Endothelial cell (in vitro differentiated cells): Measurements from ENCODE around the gene B4GALNT4. TPM values are rescaled to one million over a fixed set of nuclear protein-coding genes. Genes with fewer than 3 reads are reported as not detected.
A peak's percentile ranks its signal among the peaks of the same experiment; 100 is the strongest.

Source experiments
- DNase-seq: peaks from one replicate; pipeline ENCODE4 v3.0.0; 2021; ENCODE audit warnings: low spot score
- H3K27ac Mint-ChIP-seq: one replicate; pipeline ENCODE4 v1.8.0; 2021; ENCODE audit warnings: mixed read lengths, inconsistent platforms; ENCODE audit not compliant: unreplicated experiment
- H3K27me3 Mint-ChIP-seq: one replicate; pipeline ENCODE4 v1.8.0; 2021; ENCODE audit warnings: mild to moderate bottlenecking, moderate library complexity, mixed read lengths, inconsistent platforms; ENCODE audit not compliant: unreplicated experiment
- H3K36me3 Mint-ChIP-seq: one replicate; pipeline ENCODE4 v1.8.0; 2021; ENCODE audit warnings: mild to moderate bottlenecking, low read depth, mixed read lengths, inconsistent platforms; ENCODE audit not compliant: unreplicated experiment
- H3K4me1 Mint-ChIP-seq: one replicate; pipeline ENCODE4 v1.8.0; 2021; ENCODE audit warnings: mild to moderate bottlenecking, mixed read lengths, inconsistent platforms; ENCODE audit not compliant: unreplicated experiment
- H3K4me3 Mint-ChIP-seq: one replicate; pipeline ENCODE4 v1.8.0; 2021; ENCODE audit warnings: mild to moderate bottlenecking, mixed read lengths, inconsistent platforms; ENCODE audit not compliant: unreplicated experiment
- H3K9me3 Mint-ChIP-seq: one replicate; pipeline ENCODE4 v1.8.0; 2021; ENCODE audit warnings: mixed read lengths, inconsistent platforms; ENCODE audit not compliant: unreplicated experiment
- total RNA-seq: library from RNA; stranded (reverse); fragmentation: NEBNext Ultra II Directional; extraction: Animal tissue kit (Norgen Biotek cat#: 25700); gene quantifications from one replicate; pipeline ENCODE4 v1.2.1, GENCODE V29; 2021; ENCODE audit not compliant: unreplicated experiment
- TF ChIP-seq, protein P1 (sequence below): fragments of 200-600 bp; sonication (generic); IDR thresholded peaks from one replicate; pipeline ENCODE4 v1.5.0; 2021; ENCODE audit warnings: antibody characterized with exemption; ENCODE audit not compliant: unreplicated experiment

B4GALNT4 gene
- total RNA-seq, 1 donor from 2014 or later: 14.9 TPM

DNA sequence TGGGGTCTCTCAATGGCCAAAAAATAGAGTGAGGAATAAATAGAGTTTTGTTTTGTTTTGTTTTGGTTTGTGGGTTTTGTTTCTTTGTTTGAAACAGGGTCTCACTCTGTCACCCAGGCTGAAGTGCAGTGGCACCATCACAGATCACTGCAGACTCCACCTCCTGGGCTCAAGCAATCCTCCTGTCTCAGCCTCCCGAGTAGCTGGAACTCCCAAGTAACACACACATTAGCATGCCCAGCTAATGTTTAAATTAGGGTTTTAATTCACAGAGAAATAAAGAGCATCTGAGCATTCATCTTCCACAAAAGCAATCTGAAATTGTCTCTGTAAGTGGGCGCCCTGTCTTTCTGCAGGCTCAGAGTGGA, 39.4 kb upstream of the B4GALNT4 start:
- no peak overlapping the region for H3K27ac Mint-ChIP-seq

GRCh38 chr11:330307-330693, 39.0 kb upstream of the B4GALNT4 start:
- peaks cover 36% of the 10 kb centered on the region for H3K4me1 Mint-ChIP-seq
- TF ChIP-seq, protein P1, sequence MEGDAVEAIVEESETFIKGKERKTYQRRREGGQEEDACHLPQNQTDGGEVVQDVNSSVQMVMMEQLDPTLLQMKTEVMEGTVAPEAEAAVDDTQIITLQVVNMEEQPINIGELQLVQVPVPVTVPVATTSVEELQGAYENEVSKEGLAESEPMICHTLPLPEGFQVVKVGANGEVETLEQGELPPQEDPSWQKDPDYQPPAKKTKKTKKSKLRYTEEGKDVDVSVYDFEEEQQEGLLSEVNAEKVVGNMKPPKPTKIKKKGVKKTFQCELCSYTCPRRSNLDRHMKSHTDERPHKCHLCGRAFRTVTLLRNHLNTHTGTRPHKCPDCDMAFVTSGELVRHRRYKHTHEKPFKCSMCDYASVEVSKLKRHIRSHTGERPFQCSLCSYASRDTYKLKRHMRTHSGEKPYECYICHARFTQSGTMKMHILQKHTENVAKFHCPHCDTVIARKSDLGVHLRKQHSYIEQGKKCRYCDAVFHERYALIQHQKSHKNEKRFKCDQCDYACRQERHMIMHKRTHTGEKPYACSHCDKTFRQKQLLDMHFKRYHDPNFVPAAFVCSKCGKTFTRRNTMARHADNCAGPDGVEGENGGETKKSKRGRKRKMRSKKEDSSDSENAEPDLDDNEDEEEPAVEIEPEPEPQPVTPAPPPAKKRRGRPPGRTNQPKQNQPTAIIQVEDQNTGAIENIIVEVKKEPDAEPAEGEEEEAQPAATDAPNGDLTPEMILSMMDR: no peak
- H3K27ac Mint-ChIP-seq: no peak overlapping the region
- no peak for DNase-seq
- H3K27me3 Mint-ChIP-seq: no peaks in the 10 kb centered on the region
- no peak overlapping the region for H3K4me3 Mint-ChIP-seq
- no peaks in the 10 kb centered on the region for H3K9me3 Mint-ChIP-seq
- no peaks in the 10 kb centered on the region for H3K36me3 Mint-ChIP-seq

More for the DNA sequence above, 39.4 kb upstream of the B4GALNT4 start:
- H3K9me3 Mint-ChIP-seq: no peaks in the 10 kb centered on the region
- no peaks in the 10 kb centered on the region for H3K36me3 Mint-ChIP-seq
- DNase-seq: no peak
- H3K4me3 Mint-ChIP-seq: no peak overlapping the region
- TF ChIP-seq, protein P1: no peak
- no peaks in the 10 kb centered on the region for H3K27me3 Mint-ChIP-seq
- peaks cover 37% of the 10 kb centered on the region for H3K4me1 Mint-ChIP-seq

GRCh38 chr11:330694-331357, 38.5 kb upstream of the B4GALNT4 start:
- H3K27ac Mint-ChIP-seq: no peak overlapping the region
- TF ChIP-seq, protein P1: no peak

GRCh38 chr11:331358-332060, 37.8 kb upstream of the B4GALNT4 start:
- DNase-seq: no peak
- Mint-ChIP-seq H3K4me1 (peaks cover 41% of the 10 kb centered on the region), H3K36me3 (no peaks in the 10 kb centered on the region), H3K27ac (peak overlapping the region; percentile 13), H3K9me3 (no peaks in the 10 kb centered on the region), H3K4me3 (no peak overlapping the region), H3K27me3 (no peaks in the 10 kb centered on the region)
- TF ChIP-seq, protein P1: no peak

More at GRCh38 chr11:330694-331357, 38.5 kb upstream of the B4GALNT4 start:
- no peaks in the 10 kb centered on the region for H3K27me3 Mint-ChIP-seq
- DNase-seq: no peak
- H3K9me3 Mint-ChIP-seq: no peaks in the 10 kb centered on the region
- H3K36me3 Mint-ChIP-seq: no peaks in the 10 kb centered on the region
- peaks cover 41% of the 10 kb centered on the region for H3K4me1 Mint-ChIP-seq
- peak overlapping the region; percentile 11 for H3K4me3 Mint-ChIP-seq
